Activated CD4-positive, alpha-beta T cell treated with anti-CD3 and anti-CD28 coated beads, Interleukin-10, Interleukin-2, amounts not matched to agents 100 ng/mL and 50 ng/mL, durations not matched to agents 16 hours and 8 hours (primary cell): ENCODE measurements around the gene LRGUK.
"Not testable (repeated sequence)": the region's sequence is repeated elsewhere in the genome, so short reads cannot be mapped to it uniquely, and the experiment has no call there.

ENCODE experiments used
- DNase-seq: peaks from one replicate; pipeline ENCODE4 v3.0.0-alpha.2; 2020

Gene LRGUK

DNA sequence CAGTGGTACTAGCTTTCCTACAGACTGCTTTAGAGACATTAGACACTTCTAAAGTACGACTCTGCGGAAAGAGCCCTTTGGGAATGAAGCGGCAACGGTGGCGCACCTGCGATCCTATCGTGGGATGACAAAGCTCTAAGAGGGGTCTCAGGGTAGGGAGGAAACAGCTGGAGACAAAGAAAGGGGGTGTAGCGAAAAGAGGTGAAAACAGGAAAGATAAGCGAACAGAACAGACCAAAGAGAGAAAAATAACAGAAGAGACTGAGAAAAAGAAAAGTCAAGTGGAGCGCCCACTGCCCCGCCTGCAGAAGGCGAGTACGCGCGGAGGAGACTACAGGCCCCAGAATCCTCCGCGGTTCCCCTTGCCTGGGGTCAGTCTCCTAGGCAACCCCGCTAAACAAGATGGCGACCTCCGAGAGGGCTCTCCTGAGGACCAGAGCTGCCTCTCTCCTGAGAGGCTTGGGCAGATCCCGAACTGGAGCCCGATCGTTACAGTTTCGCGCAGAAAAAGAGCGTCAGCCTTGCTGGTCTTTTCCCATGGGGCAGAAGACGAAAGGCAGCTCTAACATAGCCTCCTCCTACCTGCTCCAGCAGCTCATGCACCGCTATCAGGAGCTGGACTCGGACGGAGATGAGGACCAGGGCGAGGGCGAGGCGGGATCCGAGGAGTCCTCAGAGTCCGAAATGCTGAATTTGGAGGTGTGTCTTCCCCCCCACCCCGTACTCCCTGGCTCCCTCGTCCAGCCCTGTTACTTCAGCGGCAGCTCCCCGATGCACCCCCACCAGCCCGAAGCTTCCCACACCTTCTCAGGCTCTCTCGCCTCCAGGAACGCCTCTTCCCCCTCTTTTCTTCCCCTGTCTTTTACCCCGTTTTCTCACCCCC is at the start of gene LRGUK:
LRGUK (plus strand) TSS at position 375 of the 883 bp plus-strand sequence; CDS start at position 403, 28 bp downstream.
- peak; percentile 85 for DNase-seq

GRCh38 chr7:134077560-134077959 is 49.6 kb upstream of the LRGUK start:
- not testable (repeated sequence) for DNase-seq

DNA sequence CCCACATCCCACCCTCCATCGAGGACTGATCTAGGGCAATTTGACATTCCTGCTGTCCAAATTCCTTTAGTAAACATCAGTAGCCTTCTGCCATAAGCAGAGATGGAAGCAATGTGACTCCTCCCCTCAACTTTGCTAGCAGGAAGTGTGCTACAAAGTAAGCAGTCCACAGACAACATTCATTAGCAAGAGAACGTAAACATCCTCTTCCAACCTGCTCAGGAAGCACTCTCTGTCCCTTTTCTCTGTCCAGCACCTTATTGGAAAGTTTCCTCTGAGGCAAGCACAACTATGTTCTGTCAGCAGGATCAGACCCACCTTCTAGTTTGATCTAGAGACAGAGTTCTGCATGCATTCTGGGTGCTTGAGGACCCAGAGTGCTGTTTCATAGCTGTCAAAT is 48.1 kb upstream of the LRGUK start:
- DNase-seq, result no peak

- no peak for DNase-seq
Measured at GRCh38 chr7:134081695-134082094, 45.4 kb upstream of the LRGUK start.

DNA sequence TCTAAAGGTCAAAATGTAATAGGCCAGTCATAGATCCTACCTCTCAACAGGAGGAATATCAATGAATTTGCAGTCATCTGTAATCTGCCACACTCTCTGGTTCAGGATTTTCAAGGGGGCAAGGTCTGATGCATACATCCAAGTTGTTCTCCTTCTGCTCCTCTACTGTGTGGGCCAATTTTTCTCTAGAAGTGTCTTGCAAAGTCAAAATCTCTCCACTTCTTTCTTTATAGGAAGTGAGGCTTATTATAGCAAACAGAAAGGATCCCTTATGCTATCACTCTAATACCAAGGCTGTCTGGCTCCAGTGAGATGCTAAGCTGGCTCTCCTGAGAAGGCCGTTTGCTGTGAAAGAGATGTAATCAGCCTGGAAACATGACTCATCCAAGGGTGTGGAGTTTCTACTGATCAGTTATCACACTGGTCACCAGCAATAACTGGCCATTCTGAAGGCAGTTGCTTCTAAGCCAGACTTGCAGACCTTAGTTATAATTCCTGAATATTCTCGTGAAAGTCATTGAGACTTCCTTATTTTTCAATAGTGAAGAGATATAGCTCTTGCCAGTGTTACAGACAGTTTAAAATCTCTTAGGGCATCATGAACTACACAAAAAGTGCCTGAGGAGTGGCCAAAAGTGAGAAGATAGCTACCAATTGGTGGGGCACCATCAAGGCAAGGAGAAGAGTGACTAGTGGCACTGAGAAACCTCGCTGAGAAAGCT is 43.2 kb upstream of the LRGUK start:
- DNase-seq, result no peak

GRCh38 chr7:134084488-134085144 is 42.5 kb upstream of the LRGUK start:
- DNase-seq, result no peak

DNA sequence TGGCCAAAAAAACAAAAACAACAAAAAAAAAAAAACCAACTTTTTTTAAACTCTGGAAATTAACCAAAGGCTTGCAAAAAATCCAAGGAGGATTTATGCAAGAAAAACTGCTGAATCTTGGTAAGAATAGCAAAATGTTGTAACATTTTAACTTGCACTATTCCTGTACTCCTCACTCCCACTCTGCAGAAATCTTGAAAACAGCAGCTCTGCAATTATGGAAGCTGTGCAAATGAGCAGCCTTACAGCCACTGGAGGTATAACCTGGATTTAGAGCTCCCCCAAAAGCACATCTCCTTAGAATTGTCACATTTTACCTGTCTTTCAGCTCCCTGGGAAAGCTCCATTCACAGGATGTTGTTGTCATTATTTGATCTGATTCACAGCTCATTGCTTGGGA is 41.8 kb upstream of the LRGUK start:
- no peak for DNase-seq

GRCh38 chr7:134086998-134087735 is 40.0 kb upstream of the LRGUK start:
- DNase-seq, result no peak

DNA sequence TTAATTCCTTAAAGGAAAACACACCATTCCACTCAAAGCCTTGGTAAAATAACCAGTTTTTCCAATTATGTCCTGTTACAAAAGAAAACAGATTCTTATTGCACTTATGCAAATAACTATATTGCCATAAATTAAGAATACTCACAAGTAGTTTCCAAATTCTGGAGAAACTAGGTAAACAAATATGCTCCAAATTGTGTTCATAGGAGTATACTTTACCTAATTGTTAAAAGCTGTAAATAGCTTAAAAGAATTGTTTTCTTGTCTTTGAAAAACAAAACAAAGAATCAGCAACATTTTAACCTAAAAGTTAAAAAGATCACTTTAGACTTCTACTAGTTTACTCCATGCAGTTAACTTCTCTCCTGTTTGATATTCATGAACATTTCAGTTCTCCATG is 38.9 kb upstream of the LRGUK start:
- DNase-seq, result no peak

DNA sequence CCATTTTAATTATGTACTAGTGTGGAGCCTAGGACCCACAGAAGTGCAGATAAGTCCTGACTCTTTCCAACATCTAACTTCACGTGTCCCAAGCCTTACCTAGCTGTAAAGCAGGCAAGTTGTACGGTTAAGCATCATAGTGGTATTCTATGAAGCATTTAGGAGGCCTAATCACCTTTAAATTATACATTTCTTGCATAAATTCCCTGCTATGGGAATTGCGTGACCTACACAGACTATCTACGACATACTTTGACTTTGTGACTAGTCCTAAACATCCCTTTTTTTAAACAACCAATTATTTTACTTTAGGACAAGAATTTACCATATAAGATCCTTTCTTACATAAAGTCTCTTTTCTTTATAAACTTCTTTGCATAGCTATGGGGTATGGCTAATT is 37.7 kb upstream of the LRGUK start:
- no peak for DNase-seq

DNA sequence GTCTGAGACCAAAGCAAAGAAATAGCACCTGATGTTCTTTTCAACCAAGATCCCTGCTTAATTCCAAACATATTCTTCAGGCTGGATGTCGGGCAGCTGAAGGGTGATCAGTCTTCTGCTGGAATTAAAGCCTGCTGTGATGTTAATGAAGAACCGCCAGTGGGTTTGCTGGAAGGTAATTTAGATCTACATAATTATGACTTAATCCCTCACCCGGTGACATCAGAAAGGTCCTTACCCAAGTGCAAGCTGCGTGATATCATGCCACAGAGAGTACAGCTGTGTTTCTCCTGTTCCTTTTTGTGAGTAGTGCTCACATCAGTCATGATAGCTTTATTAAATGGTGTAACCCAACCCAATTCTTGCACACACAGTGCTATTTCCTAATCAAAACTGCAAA is 29.1 kb upstream of the LRGUK start:
- DNase-seq, result no peak

- no peak for DNase-seq
Measured at GRCh38 chr7:134101716-134102115, 25.4 kb upstream of the LRGUK start.

- DNase-seq, result no peak
Measured at GRCh38 chr7:134104166-134104565, 23.0 kb upstream of the LRGUK start.

GRCh38 chr7:134105841-134106240 is 21.3 kb upstream of the LRGUK start:
- no peak for DNase-seq

GRCh38 chr7:134108802-134109201 is 18.3 kb upstream of the LRGUK start:
- no peak for DNase-seq

GRCh38 chr7:134113655-134114054 is 13.5 kb upstream of the LRGUK start:
- no peak for DNase-seq

DNA sequence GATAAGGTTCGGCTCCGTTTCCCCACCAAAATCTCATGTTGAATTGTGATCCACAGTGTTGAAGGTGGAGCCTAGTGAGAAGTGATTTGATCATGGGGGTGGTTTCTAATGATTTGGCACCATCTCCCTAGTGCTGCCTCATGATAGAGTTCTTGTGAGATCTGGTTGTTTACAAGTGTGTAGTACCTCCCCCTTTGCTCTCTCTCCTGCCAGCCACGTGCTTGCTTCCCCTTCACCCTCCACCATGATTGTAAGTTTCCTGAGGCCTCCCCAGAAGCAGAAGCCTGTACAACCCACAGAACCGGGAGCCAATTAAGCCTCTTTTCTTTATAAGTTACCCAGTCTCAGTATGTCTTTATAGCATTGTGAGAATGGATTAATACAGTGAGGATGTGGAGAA is 12.1 kb upstream of the LRGUK start:
- DNase-seq, result no peak

DNA sequence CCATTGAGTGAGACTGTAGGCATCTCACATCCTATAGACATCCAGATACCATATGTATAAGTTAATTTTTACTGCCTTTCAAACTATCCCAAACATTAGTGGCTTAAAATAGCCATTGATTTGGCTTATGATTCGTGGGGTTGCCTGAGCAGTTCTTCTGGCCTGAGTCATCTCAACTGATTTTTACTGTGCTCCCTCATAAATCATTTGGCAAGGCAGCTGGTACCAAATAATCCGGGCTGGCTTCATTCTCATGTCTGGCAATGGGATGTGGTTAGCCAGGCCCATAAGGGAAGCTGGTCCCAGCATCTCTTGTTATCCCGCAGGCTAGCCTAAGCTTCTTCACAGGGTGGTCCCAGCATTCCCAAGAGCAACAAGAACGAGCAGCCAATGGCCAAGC is 6.7 kb upstream of the LRGUK start:
- no peak for DNase-seq

- no peak for DNase-seq
Measured at GRCh38 chr7:134121632-134122139, 5.5 kb upstream of the LRGUK start.

DNA sequence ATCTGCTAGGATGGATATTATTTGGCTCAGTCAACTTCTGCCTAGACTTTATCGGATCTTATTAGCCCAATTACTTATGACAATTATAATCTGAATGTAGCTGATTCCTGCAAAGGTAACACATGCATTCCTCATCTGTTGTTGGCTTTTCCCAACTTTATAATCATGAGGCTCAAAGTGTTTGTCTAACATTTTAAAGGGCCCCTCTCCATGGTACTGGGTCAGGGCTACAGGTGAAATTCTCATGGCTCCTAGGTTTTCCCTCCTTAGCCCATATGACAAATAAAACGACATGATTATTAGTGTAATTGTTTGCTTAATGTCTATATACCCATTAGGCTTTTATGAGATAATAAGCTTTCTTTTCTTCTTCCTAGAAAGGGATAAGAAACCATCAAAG is 4.2 kb upstream of the LRGUK start:
- DNase-seq, result no peak

GRCh38 chr7:134126146-134126545 is 994 bp upstream of the LRGUK start:
- no peak for DNase-seq

DNA sequence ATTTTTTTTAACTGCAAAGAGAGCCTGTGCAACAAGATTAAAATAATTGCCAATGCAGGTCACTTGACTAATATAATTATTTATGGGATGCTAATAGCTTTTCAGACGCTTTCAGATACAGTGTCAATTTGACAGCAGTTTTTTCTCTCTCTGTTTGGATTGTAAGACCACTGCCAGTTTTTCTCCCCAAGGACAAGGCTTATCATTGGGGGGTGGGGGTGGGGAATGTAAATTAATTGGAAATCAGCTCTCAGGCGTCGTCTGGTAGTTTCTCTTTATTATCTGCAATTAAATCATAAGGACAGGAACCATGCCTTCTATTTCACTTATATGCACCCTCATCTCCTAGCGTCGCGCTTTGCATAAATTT is 559 bp upstream of the LRGUK start:
- DNase-seq, result no peak

DNA sequence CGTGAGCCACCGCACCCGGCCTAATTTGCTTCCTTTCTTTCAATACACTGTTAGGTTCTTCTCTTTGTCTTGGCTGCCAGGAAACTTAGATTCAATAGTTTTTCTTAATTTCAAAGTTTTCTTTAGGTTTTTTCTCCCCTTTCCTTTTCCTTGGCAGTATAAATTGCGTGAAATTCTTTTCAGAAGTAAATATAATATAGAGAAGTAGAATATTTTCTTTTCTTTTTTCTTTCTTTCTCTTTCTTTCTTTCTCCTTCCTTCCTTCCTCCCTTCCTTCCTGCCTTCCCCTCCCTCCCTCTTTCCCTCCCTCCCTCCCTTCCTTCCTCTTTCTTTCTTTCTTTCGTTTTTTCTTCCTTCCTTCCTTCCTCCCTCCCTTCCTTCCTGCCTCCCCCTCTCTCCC is 1.7 kb downstream of the LRGUK start:
- no peak for DNase-seq
